Ovary (tissue), 3 donors: Measurements from ENCODE around the gene F5.

Experiments used
- CTCF ChIP-seq, 3 donors: fragments of 450-650 bp in 2 of 3; fragments of 200-600 bp in 1 of 3; IDR thresholded peaks; one replicate each; pipeline versions ENCODE4 v1.5.1 to v1.8.0; 2016 to 2022; ENCODE audit warnings: antibody characterized with exemption in 3 of 3, mild to moderate bottlenecking in 1 of 3
- EP300 ChIP-seq: sonication (generic); formaldehyde crosslinking; IDR thresholded peaks from one replicate; pipeline ENCODE4 v1.6.1; 2017; ENCODE audit warnings: antibody characterized with exemption
- POLR2A ChIP-seq: fragments of 450-650 bp; IDR thresholded peaks from one replicate; pipeline ENCODE4 v1.6.1; 2017; ENCODE audit warnings: antibody characterized with exemption, mild to moderate bottlenecking, moderate library complexity
- donor health status: DM: no; HTN: no; CAD: no.

- TF ChIP-seq CTCF (IDR thresholded peaks at IDR 0.05), result no peak
- TF ChIP-seq EP300, result no peak
- TF ChIP-seq POLR2A, result no peak
Observed at GRCh38 chr1:169570172-169570574, 16.1 kb downstream of the F5 start.
